ENCODE results near the gene AHNAK2.

The AHNAK2 gene

DNA sequence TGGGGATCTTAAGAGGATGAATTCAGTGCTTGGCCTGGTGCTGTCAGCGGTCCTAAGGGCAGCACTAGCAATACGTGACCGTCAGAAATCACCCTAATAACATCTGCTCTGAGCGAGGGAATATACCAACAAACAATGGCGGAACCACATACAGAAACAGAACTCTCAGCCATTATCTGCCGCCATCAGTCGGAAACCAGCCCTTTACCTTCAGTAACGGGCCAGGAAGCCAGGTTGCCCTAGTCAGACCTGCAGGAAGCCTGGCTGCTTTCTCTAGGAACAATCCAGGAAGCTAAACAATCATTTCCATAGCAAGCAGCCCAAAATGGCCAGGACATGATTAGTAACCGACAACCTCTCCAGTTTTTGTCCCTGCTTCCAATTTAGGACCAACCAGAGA is 37.1 kb upstream of the AHNAK2 start:
- no peak for TF ChIP-seq ZNF76 (tag by site-specific recombination; IDR thresholded peaks at IDR 0.05; ENCODE audit: borderline replicate concordance, low read depth)
- no peak for TF ChIP-seq MEIS1 (CRISPR knock-in tag; IDR thresholded peaks at IDR 0.05; ENCODE audit: borderline replicate concordance)
- TF ChIP-seq, protein P1, sequence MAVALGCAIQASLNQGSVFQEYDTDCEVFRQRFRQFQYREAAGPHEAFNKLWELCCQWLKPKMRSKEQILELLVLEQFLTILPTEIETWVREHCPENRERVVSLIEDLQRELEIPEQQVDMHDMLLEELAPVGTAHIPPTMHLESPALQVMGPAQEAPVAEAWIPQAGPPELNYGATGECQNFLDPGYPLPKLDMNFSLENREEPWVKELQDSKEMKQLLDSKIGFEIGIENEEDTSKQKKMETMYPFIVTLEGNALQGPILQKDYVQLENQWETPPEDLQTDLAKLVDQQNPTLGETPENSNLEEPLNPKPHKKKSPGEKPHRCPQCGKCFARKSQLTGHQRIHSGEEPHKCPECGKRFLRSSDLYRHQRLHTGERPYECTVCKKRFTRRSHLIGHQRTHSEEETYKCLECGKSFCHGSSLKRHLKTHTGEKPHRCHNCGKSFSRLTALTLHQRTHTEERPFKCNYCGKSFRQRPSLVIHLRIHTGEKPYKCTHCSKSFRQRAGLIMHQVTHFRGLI (tag by site-specific recombination; IDR thresholded peaks at IDR 0.05): no peak
- no peak for TF ChIP-seq ZNF16 (tag by site-specific recombination; IDR thresholded peaks at IDR 0.05; ENCODE audit: low read depth)
- TF ChIP-seq SETDB1 (IDR thresholded peaks at IDR 0.05; ENCODE audit: insufficient read length, low read length): no peak
- no peak for TF ChIP-seq ZNF558 (tag by site-specific recombination; IDR thresholded peaks at IDR 0.05)
- TF ChIP-seq ZNF610 (tag by site-specific recombination; IDR thresholded peaks at IDR 0.05; ENCODE audit: borderline replicate concordance): no peak
- TF ChIP-seq ZNF157 (tag by site-specific recombination; IDR thresholded peaks at IDR 0.05): no peak
- no peak for TF ChIP-seq ZNF202 (tag by site-specific recombination; IDR thresholded peaks at IDR 0.05; ENCODE audit: borderline replicate concordance)
- no peak for TF ChIP-seq ZFP37 (tag by site-specific recombination; IDR thresholded peaks at IDR 0.05)
- no peak for TF ChIP-seq ZNF791 (tag by site-specific recombination; IDR thresholded peaks at IDR 0.05)
- no peak for TF ChIP-seq ZNF121 (tag by site-specific recombination; IDR thresholded peaks at IDR 0.05)
- TF ChIP-seq REST (tag by site-specific recombination; IDR thresholded peaks at IDR 0.05): no peak
- no peak for TF ChIP-seq ZNF423 (tag by site-specific recombination; IDR thresholded peaks at IDR 0.05)
- TF ChIP-seq ZNF248 (tag by site-specific recombination; IDR thresholded peaks at IDR 0.05): no peak
- TF ChIP-seq KLF17 (tag by site-specific recombination; IDR thresholded peaks at IDR 0.05): no peak
- TF ChIP-seq GLIS2 (tag by site-specific recombination; IDR thresholded peaks at IDR 0.05): no peak
- TF ChIP-seq HOXC10 (CRISPR knock-in tag; IDR thresholded peaks at IDR 0.05): no peak
- no peak for TF ChIP-seq ZNF677 (tag by site-specific recombination; IDR thresholded peaks at IDR 0.05)
- TF ChIP-seq, protein P2, sequence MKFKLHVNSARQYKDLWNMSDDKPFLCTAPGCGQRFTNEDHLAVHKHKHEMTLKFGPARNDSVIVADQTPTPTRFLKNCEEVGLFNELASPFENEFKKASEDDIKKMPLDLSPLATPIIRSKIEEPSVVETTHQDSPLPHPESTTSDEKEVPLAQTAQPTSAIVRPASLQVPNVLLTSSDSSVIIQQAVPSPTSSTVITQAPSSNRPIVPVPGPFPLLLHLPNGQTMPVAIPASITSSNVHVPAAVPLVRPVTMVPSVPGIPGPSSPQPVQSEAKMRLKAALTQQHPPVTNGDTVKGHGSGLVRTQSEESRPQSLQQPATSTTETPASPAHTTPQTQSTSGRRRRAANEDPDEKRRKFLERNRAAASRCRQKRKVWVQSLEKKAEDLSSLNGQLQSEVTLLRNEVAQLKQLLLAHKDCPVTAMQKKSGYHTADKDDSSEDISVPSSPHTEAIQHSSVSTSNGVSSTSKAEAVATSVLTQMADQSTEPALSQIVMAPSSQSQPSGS (tag by site-specific recombination; IDR thresholded peaks at IDR 0.05; ENCODE audit: low read depth): no peak
- 0 out of 2 replicates have a peak overlapping the region, but pooled peaks have one; percentile 17 for H3K27ac ChIP-seq (ENCODE audit: extremely low read depth, low read depth, low read length)
- peaks cover 16 to 64% of the 10 kb centered on the region in 2 experiments for H3K36me3 ChIP-seq (ENCODE audit: control insufficient read depth in 2 of 2, insufficient read depth in 1 of 2, low read length in 2 of 2)
- ChIA-PET CTCF (interaction anchor here (5.7 kb wide), 1 partner anchor 30 kb away, joined by 32 read pairs; no protein-coding TSS in a partner anchor), POLR2A (no interaction called here)
- peaks cover 24% of the 10 kb centered on the region for H3K4me1 ChIP-seq (ENCODE audit: control insufficient read depth, insufficient read depth, low read length)
- no peak overlapping the region for H3K4me3 ChIP-seq (ENCODE audit: low read depth, low read length)
- H3K9me3 ChIP-seq (ENCODE audit: control insufficient read depth, insufficient read depth, low read depth, low read length): no peaks in the 10 kb centered on the region

All from HEK293 (cell line).